ENCODE results near the gene CEP57L1. TPM values are rescaled to one million over a fixed set of nuclear protein-coding genes. Genes with fewer than 3 reads are reported as not detected.
"Not testable (repeated sequence)": the region's sequence is repeated elsewhere in the genome, so short reads cannot be mapped to it uniquely, and the experiment has no call there.

CEP57L1 gene
- total RNA-seq, 4 donors from 2014 or later: 5.6 to 52.7 (median 17.5) TPM

GRCh38 chr6:109125504-109125903, 30.2 kb downstream of the CEP57L1 start:
- no peak for TF ChIP-seq CTCF (IDR thresholded peaks at IDR 0.05)
- no peak for TF ChIP-seq POLR2A (IDR thresholded peaks at IDR 0.05)
- H3K27me3 ChIP-seq: no peaks in the 10 kb centered on the region
- H3K36me3 ChIP-seq: no peaks in the 10 kb centered on the region
- intact Hi-C loops (cut with DNase I; ENCODE audit: low total_unique reads): no loop called here
- DNase-seq: no peak
- H3K4me1 ChIP-seq: peaks cover 0 to 4% of the 10 kb centered on the region in 2 donors
- H3K27ac ChIP-seq: no peak overlapping the region
- H3K4me3 ChIP-seq: no peak overlapping the region
- H3K9me3 ChIP-seq: no peaks in the 10 kb centered on the region

DNA sequence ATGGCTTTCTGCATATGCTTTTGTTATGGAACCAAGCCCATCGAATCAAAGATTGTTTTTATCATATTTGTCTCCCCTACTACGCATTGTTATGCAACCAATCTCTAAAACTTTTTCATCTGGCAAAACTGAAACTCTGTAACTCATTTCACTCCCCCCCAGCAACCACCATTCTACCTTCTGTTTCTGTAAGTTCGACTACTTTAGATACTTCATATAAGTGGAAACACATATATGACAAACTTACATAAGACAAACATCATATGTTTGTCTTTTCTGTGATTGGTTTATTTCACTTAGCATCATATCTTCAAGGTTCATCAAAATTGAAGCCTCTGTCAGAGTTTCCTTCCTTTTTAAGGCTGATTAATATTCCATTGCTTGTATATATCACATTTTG, 34.8 kb downstream of the CEP57L1 start:
- Histone ChIP-seq H3K4me3 (no peak overlapping the region), H3K27me3 (no peaks in the 10 kb centered on the region), H3K4me1 (no peaks in the 10 kb centered on the region), H3K36me3 (no peaks in the 10 kb centered on the region), H3K27ac (no peak overlapping the region), H3K9me3 (no peaks in the 10 kb centered on the region)
- no peak for TF ChIP-seq CTCF (IDR thresholded peaks at IDR 0.05)
- no peak for TF ChIP-seq POLR2A (IDR thresholded peaks at IDR 0.05)
- no peak for DNase-seq
- intact Hi-C loops (cut with DNase I; ENCODE audit: low total_unique reads): no loop called here

GRCh38 chr6:109135600-109135999, 40.3 kb downstream of the CEP57L1 start:
- H3K4me1 ChIP-seq; H3K9me3 ChIP-seq; H3K27me3 ChIP-seq; H3K36me3 ChIP-seq; DNase-seq; intact Hi-C loops (cut with DNase I; ENCODE audit: low total_unique reads); H3K27ac ChIP-seq; H3K4me3 ChIP-seq: not testable (repeated sequence)

GRCh38 chr6:109136039-109136438, 40.7 kb downstream of the CEP57L1 start:
- H3K9me3 ChIP-seq; H3K36me3 ChIP-seq; H3K27ac ChIP-seq; DNase-seq; H3K4me1 ChIP-seq; H3K27me3 ChIP-seq; H3K4me3 ChIP-seq; intact Hi-C loops (cut with DNase I; ENCODE audit: low total_unique reads): not testable (repeated sequence)

GRCh38 chr6:109136530-109136929, 41.2 kb downstream of the CEP57L1 start:
- H3K4me3 ChIP-seq; H3K27me3 ChIP-seq; H3K36me3 ChIP-seq; DNase-seq; H3K9me3 ChIP-seq; H3K27ac ChIP-seq; intact Hi-C loops (cut with DNase I; ENCODE audit: low total_unique reads); H3K4me1 ChIP-seq: not testable (repeated sequence)

DNA sequence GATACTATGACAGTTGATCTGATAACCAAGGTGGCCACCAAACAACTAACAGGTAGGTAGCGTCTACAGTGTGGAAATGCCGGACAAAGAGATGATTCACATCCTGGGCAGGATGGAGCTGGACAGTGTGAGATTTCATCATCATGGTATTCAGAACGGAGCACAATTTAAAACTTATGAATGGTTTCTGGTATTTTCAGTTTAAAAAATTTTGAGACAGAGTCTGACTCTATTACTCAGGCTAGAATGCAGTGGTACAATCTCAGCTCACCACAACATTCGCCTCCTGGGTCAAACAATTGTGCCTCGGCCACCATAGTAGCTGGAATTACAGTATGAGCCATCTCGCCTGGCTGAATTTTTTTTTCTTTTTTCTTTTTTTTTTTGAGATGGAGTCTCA, 43.8 kb downstream of the CEP57L1 start:
- Histone ChIP-seq H3K27me3 (no peaks in the 10 kb centered on the region), H3K27ac (no peak overlapping the region), H3K9me3 (no peaks in the 10 kb centered on the region), H3K36me3 (no peaks in the 10 kb centered on the region), H3K4me3 (no peak overlapping the region), H3K4me1 (no peaks in the 10 kb centered on the region)
- DNase-seq: no peak
- intact Hi-C loops (cut with DNase I; ENCODE audit: low total_unique reads): no loop called here
- TF ChIP-seq CTCF (IDR thresholded peaks at IDR 0.05) (no peak), POLR2A (IDR thresholded peaks at IDR 0.05) (no peak)

DNA sequence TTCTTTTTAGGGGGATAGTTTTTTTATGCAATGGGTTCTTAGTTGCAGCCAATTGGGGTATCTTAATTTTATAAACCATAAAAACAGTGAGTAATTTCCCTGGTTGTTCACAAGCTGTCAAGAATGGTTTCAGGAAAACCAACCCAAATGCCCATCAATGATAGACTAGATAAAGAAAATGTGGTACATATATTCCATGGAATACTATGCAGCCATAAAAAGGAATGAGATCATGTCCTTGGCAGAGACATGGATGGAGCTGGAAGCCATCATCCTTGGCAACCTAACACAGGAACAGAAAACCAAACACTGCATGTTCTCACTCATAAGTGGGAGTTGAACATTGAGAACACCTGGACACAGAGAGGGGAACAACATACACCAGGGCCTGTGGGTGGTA, 46.8 kb downstream of the CEP57L1 start:
- H3K4me1 ChIP-seq; H3K9me3 ChIP-seq; DNase-seq; H3K27ac ChIP-seq; H3K4me3 ChIP-seq; intact Hi-C loops (cut with DNase I; ENCODE audit: low total_unique reads); H3K27me3 ChIP-seq; H3K36me3 ChIP-seq: not testable (repeated sequence)

Measured in uterus (tissue), 4 donors.